DMS53 treated with DMSO at 0.1 percent for 48 hours (cell line): ENCODE measurements around the gene SMARCC2.
"Not testable (repeated sequence)": the region's sequence is repeated elsewhere in the genome, so short reads cannot be mapped to it uniquely, and the experiment has no call there.

Experiments used
- DNase-seq: peaks from one replicate; lab custom pipeline; 2025; ENCODE audit not compliant: unreplicated experiment; lab: John Stamatoyannopoulos, UW

Gene SMARCC2

GRCh38 chr12:56126732-56127239 lies 62.5 kb downstream of the SMARCC2 start:
- DNase-seq = no peak

DNA sequence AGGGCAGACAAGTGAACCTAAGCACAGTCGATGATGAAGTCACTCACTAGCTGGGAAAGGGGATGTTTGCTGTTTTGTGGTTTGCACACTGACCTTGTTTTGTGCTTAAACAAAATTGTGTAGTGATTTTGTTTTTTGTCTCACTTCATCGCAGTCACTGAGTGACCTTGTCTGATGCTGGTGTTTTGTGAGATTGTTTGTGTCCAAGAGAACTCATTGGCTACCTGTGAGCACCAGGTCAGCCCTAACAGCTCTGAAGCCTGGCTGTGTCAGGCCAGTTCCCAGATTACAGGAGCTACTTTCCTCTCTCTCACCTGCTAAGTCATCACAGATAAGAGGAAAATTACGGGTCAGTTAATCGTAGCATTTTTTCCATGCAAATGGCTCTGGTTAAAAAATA lies 65.2 kb downstream of the SMARCC2 start:
- no peak for DNase-seq

DNA sequence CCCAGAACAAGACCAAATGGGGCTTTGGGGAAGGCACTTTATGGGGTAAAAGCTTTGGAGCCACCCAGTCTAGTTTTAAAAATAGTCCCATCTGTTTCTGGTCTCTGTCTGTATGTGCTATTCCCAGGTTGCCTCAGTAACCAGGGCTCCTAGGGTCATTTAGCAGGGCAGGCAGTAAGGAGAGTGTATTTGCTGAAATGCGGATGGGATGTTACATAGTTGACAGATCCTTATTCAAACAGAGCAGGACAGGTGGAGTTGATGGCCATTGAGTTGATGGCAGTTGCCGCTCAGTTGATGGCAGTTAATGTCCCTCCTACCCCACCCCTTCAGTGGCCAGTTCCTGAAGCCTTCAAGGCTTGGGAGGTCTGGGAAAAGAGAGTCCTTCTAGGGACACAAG lies 66.6 kb downstream of the SMARCC2 start:
- peak; percentile 80 for DNase-seq

- no peak for DNase-seq
Observed at GRCh38 chr12:56121204-56121870, 67.9 kb downstream of the SMARCC2 start.

GRCh38 chr12:56120158-56120846 lies 69.0 kb downstream of the SMARCC2 start:
- no peak for DNase-seq

- peak; percentile 79 for DNase-seq
Observed at GRCh38 chr12:56119361-56119796, 69.9 kb downstream of the SMARCC2 start.

DNA sequence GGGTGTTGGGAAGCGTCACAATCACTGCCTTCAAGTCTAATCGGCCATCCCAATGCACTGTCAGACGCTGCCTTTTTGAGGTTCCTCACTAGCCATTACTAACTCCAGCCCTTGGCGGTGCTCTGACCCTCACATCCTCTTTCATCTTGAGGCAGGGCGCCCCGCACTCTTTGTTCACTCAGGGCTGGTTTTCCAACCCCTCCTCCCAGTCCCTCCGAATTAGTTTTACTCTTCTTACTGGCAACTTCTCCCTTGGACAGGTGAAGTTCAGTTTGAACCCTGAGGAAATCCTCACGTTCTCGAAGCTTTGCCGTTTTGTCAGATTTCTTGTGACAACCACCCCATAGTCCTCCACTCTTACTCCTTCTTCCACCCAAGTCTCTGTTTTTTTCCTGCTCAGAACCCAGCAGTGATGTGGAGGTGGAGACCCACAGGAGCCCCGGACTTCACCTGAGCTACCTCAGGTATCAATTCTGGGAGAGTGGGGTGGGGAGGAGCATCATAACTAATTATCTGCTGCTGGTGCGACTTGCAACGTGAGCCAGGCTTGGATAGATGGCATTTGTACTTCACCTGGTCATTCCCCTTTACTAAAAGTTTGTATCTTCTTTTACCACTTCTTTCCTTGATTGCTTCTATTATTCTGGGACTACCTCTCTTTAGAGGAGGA lies 70.5 kb downstream of the SMARCC2 start:
- DNase-seq = no peak

GRCh38 chr12:56117778-56118687 lies 71.2 kb downstream of the SMARCC2 start, which contains the start of gene ZC3H10:
Gene ZC3H10 (plus strand): TSS chr12:56118266. CDS start chr12:56120563, 2,297 bp downstream.
- peak; percentile 99 for DNase-seq

DNA sequence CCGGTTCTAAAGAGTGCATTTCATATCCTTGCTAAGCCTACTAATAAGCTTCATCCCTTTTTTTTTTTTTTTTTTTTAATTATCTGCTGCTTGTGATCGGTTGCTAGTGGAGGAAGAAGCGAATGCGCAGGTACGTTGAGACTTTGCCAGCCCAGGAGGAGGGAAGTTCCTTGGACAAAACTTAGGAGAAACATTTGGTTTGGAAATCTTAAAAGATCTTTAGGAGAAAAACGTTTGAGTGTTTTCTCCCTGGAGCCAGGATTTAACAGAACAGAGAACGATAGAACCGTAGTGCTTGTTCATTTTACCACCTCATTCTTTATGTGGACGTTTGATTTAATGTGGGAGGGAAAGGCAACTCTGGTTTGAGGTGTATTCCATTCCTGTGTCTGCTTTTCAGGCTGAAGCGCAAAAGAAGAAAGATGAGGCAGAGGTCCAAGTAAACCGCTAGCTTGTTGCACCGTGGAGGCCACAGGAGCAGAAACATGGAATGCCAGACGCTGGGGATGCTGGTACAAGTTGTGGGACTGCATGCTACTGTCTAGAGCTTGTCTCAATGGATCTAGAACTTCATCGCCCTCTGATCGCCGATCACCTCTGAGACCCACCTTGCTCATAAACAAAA lies 72.1 kb downstream of the SMARCC2 start:
- not testable (repeated sequence) for DNase-seq

- peak; percentile 96 for DNase-seq
Observed at GRCh38 chr12:56116267-56117081, 72.8 kb downstream of the SMARCC2 start, which contains the start of gene RPL41. Gene RPL41 (plus strand): TSS chr12:56116633.

DNA sequence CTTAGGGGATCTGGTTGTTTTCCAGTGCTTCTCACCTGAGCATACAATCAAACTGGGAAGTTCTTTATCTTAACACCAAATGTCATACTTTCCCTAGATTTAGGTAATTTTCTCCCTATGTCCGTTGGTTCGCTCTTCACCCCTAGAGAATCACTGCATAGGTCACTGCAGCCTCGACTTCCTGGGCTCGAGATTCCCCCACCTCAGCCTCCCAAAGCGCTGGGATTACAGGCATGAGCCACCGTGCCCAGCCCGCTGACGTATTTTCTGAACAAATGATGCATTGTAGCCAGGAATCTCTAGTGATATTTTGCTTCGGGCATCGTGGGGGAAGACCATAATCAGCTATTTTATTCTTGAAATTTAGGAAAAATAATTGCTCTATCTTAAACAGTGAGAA lies 74.0 kb downstream of the SMARCC2 start:
- DNase-seq = no peak

- DNase-seq = no peak
Observed at GRCh38 chr12:56114084-56114483, 75.2 kb downstream of the SMARCC2 start.
